ENCODE measurements around the gene TSSK2.

DNA sequence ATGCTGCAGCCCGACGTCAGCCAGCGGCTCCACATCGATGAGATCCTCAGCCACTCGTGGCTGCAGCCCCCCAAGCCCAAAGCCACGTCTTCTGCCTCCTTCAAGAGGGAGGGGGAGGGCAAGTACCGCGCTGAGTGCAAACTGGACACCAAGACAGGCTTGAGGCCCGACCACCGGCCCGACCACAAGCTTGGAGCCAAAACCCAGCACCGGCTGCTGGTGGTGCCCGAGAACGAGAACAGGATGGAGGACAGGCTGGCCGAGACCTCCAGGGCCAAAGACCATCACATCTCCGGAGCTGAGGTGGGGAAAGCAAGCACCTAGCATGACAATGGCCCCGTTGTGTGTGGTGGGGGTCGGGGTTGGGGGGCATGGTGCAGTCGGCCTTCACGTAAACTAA, 1.0 kb downstream of the TSSK2 start:
- TF ChIP-seq SP1 (IDR thresholded peaks at IDR 0.05) = no peak
- TF ChIP-seq ELF4 (IDR thresholded peaks at IDR 0.05) = no peak
- TF ChIP-seq FOXM1 (IDR thresholded peaks at IDR 0.05; ENCODE audit: borderline replicate concordance) = no peak
- TF ChIP-seq NFRKB (IDR thresholded peaks at IDR 0.05) = no peak

Measured in HEK293T (cell line).